ENCODE measurements around the gene HSPA12A.

HSPA12A gene

GRCh38 chr10:116699471-116700150 lies 42.8 kb downstream of the HSPA12A start:
- no peak overlapping the region for H2AFZ ChIP-seq (ENCODE audit: low read length)
- H4K20me1 ChIP-seq (ENCODE audit: insufficient read depth, low read length) = no peaks in the 10 kb centered on the region
- H3K27me3 ChIP-seq (replicated peaks; ENCODE audit: insufficient read depth, low read length) = no peaks in the 10 kb centered on the region
- TF ChIP-seq EZH2phosphoT487 (IDR thresholded peaks at IDR 0.05; ENCODE audit: low read length) = no peak
- no peak for TF ChIP-seq EZH2 (optimal IDR thresholded peaks at IDR 0.05; ENCODE audit: low read depth, low read length)
- TF ChIP-seq, protein P1, sequence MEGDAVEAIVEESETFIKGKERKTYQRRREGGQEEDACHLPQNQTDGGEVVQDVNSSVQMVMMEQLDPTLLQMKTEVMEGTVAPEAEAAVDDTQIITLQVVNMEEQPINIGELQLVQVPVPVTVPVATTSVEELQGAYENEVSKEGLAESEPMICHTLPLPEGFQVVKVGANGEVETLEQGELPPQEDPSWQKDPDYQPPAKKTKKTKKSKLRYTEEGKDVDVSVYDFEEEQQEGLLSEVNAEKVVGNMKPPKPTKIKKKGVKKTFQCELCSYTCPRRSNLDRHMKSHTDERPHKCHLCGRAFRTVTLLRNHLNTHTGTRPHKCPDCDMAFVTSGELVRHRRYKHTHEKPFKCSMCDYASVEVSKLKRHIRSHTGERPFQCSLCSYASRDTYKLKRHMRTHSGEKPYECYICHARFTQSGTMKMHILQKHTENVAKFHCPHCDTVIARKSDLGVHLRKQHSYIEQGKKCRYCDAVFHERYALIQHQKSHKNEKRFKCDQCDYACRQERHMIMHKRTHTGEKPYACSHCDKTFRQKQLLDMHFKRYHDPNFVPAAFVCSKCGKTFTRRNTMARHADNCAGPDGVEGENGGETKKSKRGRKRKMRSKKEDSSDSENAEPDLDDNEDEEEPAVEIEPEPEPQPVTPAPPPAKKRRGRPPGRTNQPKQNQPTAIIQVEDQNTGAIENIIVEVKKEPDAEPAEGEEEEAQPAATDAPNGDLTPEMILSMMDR (IDR thresholded peaks at IDR 0.05; ENCODE audit: low read length) = no peak
- no peaks in the 10 kb centered on the region for H3K79me2 ChIP-seq (ENCODE audit: low read length)
- no peak overlapping the region for H3K4me2 ChIP-seq (ENCODE audit: low read depth, low read length)
- no peak overlapping the region for H3K4me3 ChIP-seq (ENCODE audit: low read length)
- H3K27ac ChIP-seq (ENCODE audit: low read length) = no peak overlapping the region
- no peaks in the 10 kb centered on the region for H3K36me3 ChIP-seq (replicated peaks; ENCODE audit: insufficient read depth, low read length)
- H3K9ac ChIP-seq (ENCODE audit: low read length) = no peak overlapping the region
- H3K4me1 ChIP-seq (ENCODE audit: low read length) = peaks cover 9% of the 10 kb centered on the region
- no peaks in the 10 kb centered on the region for H3K9me3 ChIP-seq (replicated peaks; ENCODE audit: insufficient read depth, low read length)
- DNase-seq = no peak
- no peaks in the 10 kb centered on the region for H3F3A ChIP-seq (ENCODE audit: insufficient read depth, low read length)
- H3K9me2 ChIP-seq (replicated peaks; ENCODE audit: insufficient read depth, low read length) = no peaks in the 10 kb centered on the region

DNA sequence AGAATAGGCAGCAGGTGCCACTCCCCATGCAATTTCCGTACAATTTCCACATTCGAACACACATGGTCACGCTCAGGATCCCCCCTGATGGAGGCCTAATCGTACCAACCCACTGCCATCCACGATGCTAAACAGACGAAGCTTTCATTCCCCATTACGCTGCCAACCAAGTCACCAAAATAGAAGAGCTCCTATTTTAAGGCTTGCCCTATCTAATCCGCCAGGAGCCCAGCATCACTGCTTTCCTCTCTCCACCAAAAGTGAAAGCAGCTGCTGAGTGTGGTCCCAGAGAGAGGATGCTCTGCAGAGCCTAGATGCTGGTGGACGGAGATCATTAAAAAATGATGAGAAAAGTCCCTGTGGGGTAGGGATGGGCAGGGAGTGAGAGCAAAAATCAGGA lies 43.3 kb downstream of the HSPA12A start:
- no peak for TF ChIP-seq EZH2 (optimal IDR thresholded peaks at IDR 0.05; ENCODE audit: low read depth, low read length)
- no peak for TF ChIP-seq EZH2phosphoT487 (IDR thresholded peaks at IDR 0.05; ENCODE audit: low read length)
- TF ChIP-seq, protein P1 (IDR thresholded peaks at IDR 0.05; ENCODE audit: low read length) = no peak
- H3K36me3 ChIP-seq (replicated peaks; ENCODE audit: insufficient read depth, low read length) = no peaks in the 10 kb centered on the region
- H3K27me3 ChIP-seq (replicated peaks; ENCODE audit: insufficient read depth, low read length) = no peaks in the 10 kb centered on the region
- no peaks in the 10 kb centered on the region for H4K20me1 ChIP-seq (ENCODE audit: insufficient read depth, low read length)
- H3K9ac ChIP-seq (ENCODE audit: low read length) = no peak overlapping the region
- no peaks in the 10 kb centered on the region for H3K9me3 ChIP-seq (replicated peaks; ENCODE audit: insufficient read depth, low read length)
- peaks cover 9% of the 10 kb centered on the region for H3K4me1 ChIP-seq (ENCODE audit: low read length)
- H3K79me2 ChIP-seq (ENCODE audit: low read length) = no peaks in the 10 kb centered on the region
- no peak for DNase-seq
- no peak overlapping the region for H3K4me2 ChIP-seq (ENCODE audit: low read depth, low read length)
- no peak overlapping the region for H3K27ac ChIP-seq (ENCODE audit: low read length)
- no peaks in the 10 kb centered on the region for H3F3A ChIP-seq (ENCODE audit: insufficient read depth, low read length)
- H3K4me3 ChIP-seq (ENCODE audit: low read length) = no peak overlapping the region
- H2AFZ ChIP-seq (ENCODE audit: low read length) = no peak overlapping the region
- no peaks in the 10 kb centered on the region for H3K9me2 ChIP-seq (replicated peaks; ENCODE audit: insufficient read depth, low read length)

DNA sequence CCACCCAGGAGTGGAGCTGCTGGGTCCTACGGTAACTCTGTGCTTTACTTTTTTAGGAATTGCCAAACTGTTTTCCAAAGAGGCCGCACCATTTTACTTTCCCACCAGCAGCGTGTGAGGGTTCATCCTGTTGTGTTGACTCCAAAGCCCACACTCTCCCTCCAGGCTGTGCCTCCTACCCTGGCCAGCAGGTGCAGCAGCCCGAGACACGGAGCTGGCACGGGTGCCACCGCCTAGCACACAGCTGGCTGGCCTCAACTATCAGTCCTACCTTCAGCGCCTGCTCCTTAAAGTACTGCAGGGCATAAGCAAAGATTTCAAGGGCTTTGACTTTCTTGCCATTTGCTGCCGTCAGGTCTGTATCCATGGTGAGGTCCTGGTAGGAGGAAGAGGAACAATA lies 44.0 kb downstream of the HSPA12A start:
- H3K4me3 ChIP-seq (ENCODE audit: low read length) = no peak overlapping the region
- no peaks in the 10 kb centered on the region for H3K9me3 ChIP-seq (replicated peaks; ENCODE audit: insufficient read depth, low read length)
- H3K9me2 ChIP-seq (replicated peaks; ENCODE audit: insufficient read depth, low read length) = no peaks in the 10 kb centered on the region

More for the DNA sequence above, 44.0 kb downstream of the HSPA12A start:
- Histone ChIP-seq H4K20me1 (ENCODE audit: insufficient read depth, low read length) (no peaks in the 10 kb centered on the region), H3K9ac (ENCODE audit: low read length) (no peak overlapping the region), H3K36me3 (replicated peaks; ENCODE audit: insufficient read depth, low read length) (no peaks in the 10 kb centered on the region), H3K4me2 (ENCODE audit: low read depth, low read length) (no peak overlapping the region), H3K4me1 (ENCODE audit: low read length) (peaks cover 9% of the 10 kb centered on the region), H2AFZ (ENCODE audit: low read length) (no peak overlapping the region), H3K79me2 (ENCODE audit: low read length) (no peaks in the 10 kb centered on the region), H3K27me3 (replicated peaks; ENCODE audit: insufficient read depth, low read length) (no peaks in the 10 kb centered on the region), H3K27ac (ENCODE audit: low read length) (no peak overlapping the region), H3F3A (ENCODE audit: insufficient read depth, low read length) (no peaks in the 10 kb centered on the region)
- TF ChIP-seq, protein P1 (IDR thresholded peaks at IDR 0.05; ENCODE audit: low read length) = no peak
- TF ChIP-seq EZH2 (optimal IDR thresholded peaks at IDR 0.05; ENCODE audit: low read depth, low read length) (no peak), EZH2phosphoT487 (IDR thresholded peaks at IDR 0.05; ENCODE audit: low read length) (no peak)
- DNase-seq = no peak

Data from MM.1S (cell line).